Parathyroid adenoma (tissue), 2 donors: ENCODE data around the gene PAPSS1.

Source experiments
- H2AFZ ChIP-seq: fragments of 300-600 bp; sonication (generic); one replicate; pipeline ENCODE4 v1.7.0; 2017; ENCODE audit warnings: antibody characterized with exemption, mild to moderate bottlenecking
- H3K27ac ChIP-seq: fragments of 300-600 bp; sonication (generic); one replicate; pipeline ENCODE4 v1.7.0; 2017
- H3K27me3 ChIP-seq: fragments of 300-600 bp; sonication (generic); one replicate; pipeline ENCODE4 v1.7.0; 2017; ENCODE audit warnings: low read length; ENCODE audit not compliant: control insufficient read depth, insufficient read depth
- H3K36me3 ChIP-seq: fragments of 300-600 bp; sonication (generic); one replicate; pipeline ENCODE4 v1.7.0; 2017; ENCODE audit warnings: low read length; ENCODE audit not compliant: control insufficient read depth, insufficient read depth
- H3K4me1 ChIP-seq: fragments of 300-600 bp; sonication (generic); one replicate; pipeline ENCODE4 v1.7.0; 2017; ENCODE audit warnings: control low read depth
- H3K4me2 ChIP-seq: fragments of 300-600 bp; sonication (generic); one replicate; pipeline ENCODE4 v1.7.0; 2017; ENCODE audit warnings: low read length
- H3K4me3 ChIP-seq: fragments of 300-600 bp; sonication (generic); one replicate; pipeline ENCODE4 v1.7.0; 2017; ENCODE audit warnings: low read depth, low read length
- H3K79me2 ChIP-seq: fragments of 300-600 bp; sonication (generic); one replicate; pipeline ENCODE4 v1.7.0; 2017; ENCODE audit warnings: control low read depth
- H3K9ac ChIP-seq: fragments of 300-600 bp; sonication (generic); one replicate; pipeline ENCODE4 v1.7.0; 2017; ENCODE audit warnings: mild to moderate bottlenecking
- H3K9me3 ChIP-seq: fragments of 300-600 bp; sonication (generic); one replicate; pipeline ENCODE4 v1.7.0; 2017; ENCODE audit warnings: low read length; ENCODE audit not compliant: control insufficient read depth
- CTCF ChIP-seq: fragments of 300-600 bp; sonication (generic); IDR thresholded peaks from one replicate; pipeline ENCODE4 v1.7.0; 2017; ENCODE audit warnings: antibody characterized with exemption, mild to moderate bottlenecking
- donor health status: primary hyperparathyroidism.

Gene PAPSS1

DNA sequence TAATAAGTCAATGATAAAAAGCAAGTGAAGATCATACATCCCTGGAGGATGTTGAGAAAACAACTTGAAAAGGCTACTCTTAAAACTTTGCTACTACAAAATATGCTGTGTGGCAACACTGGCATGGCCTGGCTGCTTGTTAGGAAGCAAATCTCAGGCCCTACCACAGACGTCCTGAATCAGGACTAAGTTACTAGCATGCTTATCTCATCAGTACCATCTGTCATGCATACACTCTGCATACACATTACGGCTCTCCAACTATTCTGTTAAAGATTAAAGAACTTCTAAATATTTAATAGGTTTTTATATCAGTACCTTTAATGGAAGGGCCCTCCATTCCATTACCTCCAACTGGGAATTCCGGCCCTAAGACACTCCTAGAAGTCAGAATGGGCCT, 8.2 kb downstream of the PAPSS1 start:
- Histone ChIP-seq H2AFZ (no peak overlapping the region), H3K27me3 (no peaks in the 10 kb centered on the region), H3K4me1 (no peaks in the 10 kb centered on the region), H3K9me3 (no peaks in the 10 kb centered on the region), H3K27ac (no peak overlapping the region), H3K79me2 (peaks cover 13% of the 10 kb centered on the region), H3K36me3 (no peaks in the 10 kb centered on the region), H3K9ac (no peak overlapping the region), H3K4me3 (no peak overlapping the region), H3K4me2 (no peak overlapping the region)
- no peak for TF ChIP-seq CTCF

DNA sequence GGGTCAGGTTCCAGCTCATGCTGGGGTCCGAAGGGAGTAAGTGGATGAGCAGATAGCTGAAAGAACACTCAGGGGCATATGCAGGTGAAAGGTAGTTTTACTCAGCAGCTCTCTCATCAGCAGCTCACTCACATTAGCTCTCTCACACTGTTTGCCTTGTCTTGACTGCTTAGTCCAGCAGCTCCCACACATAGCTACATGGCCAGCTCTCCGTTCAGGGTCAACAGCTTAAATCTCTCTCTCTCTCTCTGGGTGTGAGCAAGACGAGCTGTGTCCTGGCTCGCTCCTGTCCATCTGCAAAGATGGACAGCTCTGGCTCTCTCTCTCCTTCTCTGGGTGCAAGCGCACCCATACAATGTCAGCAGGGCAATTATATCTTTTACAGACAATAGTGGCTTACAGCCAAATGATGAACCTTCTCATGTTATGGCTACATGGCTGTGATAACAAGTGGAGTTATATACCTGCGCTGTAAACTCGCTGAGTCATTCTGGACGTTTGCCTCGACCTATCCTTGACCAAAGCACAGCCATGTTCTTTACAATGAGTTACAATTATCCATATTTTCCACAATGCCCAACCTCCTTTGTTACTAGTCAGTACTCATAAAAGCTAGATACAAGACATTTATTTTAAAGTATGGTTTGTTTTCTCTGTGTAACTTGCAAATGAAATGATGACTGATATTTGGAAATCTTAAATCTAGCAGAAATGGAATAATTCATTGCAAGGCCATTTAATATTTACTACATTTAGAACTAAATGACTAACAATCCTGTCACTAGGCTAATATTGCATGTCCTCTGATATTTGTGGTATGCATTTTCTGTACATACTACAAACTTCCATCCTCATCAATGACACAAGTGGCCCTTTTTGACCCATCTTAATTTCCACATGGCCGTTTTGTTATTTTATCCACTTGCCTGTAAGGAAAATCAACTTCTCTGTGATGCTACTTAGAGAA, 9.3 kb downstream of the PAPSS1 start:
- no peak overlapping the region for H3K4me3 ChIP-seq
- no peaks in the 10 kb centered on the region for H3K9me3 ChIP-seq
- no peak for TF ChIP-seq CTCF
- no peak overlapping the region for H3K4me2 ChIP-seq
- no peaks in the 10 kb centered on the region for H3K27me3 ChIP-seq
- no peak overlapping the region for H3K9ac ChIP-seq
- peaks cover 16% of the 10 kb centered on the region for H3K79me2 ChIP-seq
- H2AFZ ChIP-seq = no peak overlapping the region
- no peak overlapping the region for H3K27ac ChIP-seq
- H3K36me3 ChIP-seq = no peaks in the 10 kb centered on the region
- H3K4me1 ChIP-seq = no peaks in the 10 kb centered on the region

- TF ChIP-seq CTCF = no peak
- H3K36me3 ChIP-seq = no peaks in the 10 kb centered on the region
- H3K27me3 ChIP-seq = no peaks in the 10 kb centered on the region
- no peak overlapping the region for H3K27ac ChIP-seq
- H3K4me1 ChIP-seq = no peaks in the 10 kb centered on the region
- no peak overlapping the region for H3K4me3 ChIP-seq
- peaks cover 18% of the 10 kb centered on the region for H3K79me2 ChIP-seq
- no peak overlapping the region for H3K9ac ChIP-seq
- H3K9me3 ChIP-seq = no peaks in the 10 kb centered on the region
- no peak overlapping the region for H2AFZ ChIP-seq
- H3K4me2 ChIP-seq = no peak overlapping the region
These were observed 10.1 kb downstream of the PAPSS1 start for GRCh38 chr4:107709916-107710315.

- Histone ChIP-seq H3K4me2 (no peak overlapping the region), H3K27me3 (no peaks in the 10 kb centered on the region), H3K27ac (no peak overlapping the region), H3K4me3 (no peak overlapping the region), H3K9ac (no peak overlapping the region), H3K36me3 (no peaks in the 10 kb centered on the region), H3K79me2 (peaks cover 12% of the 10 kb centered on the region), H3K9me3 (no peaks in the 10 kb centered on the region), H2AFZ (no peak overlapping the region), H3K4me1 (no peaks in the 10 kb centered on the region)
- no peak for TF ChIP-seq CTCF
These were observed 11.8 kb downstream of the PAPSS1 start for GRCh38 chr4:107708225-107708624.
